Glutamatergic neuron (in vitro differentiated cells): Measurements from ENCODE around the gene SNN. TPM values are rescaled to one million over a fixed set of nuclear protein-coding genes. Genes with fewer than 3 reads are reported as not detected.

ENCODE experiments used
- DNase-seq: peaks from one replicate; pipeline ENCODE4 v3.0.0; 2022
- H3K27ac Mint-ChIP-seq: one replicate; pipeline ENCODE4 v1.8.0; 2020; ENCODE audit warnings: mild to moderate bottlenecking, mixed read lengths, inconsistent platforms; ENCODE audit not compliant: unreplicated experiment
- H3K27me3 Mint-ChIP-seq: one replicate; pipeline ENCODE4 v1.8.0; 2020; ENCODE audit warnings: mild to moderate bottlenecking, moderate library complexity, mixed read lengths, inconsistent platforms; ENCODE audit not compliant: unreplicated experiment
- H3K36me3 Mint-ChIP-seq: one replicate; pipeline ENCODE4 v1.8.0; 2020; ENCODE audit warnings: mild to moderate bottlenecking, mixed read lengths, inconsistent platforms; ENCODE audit not compliant: unreplicated experiment
- H3K4me1 Mint-ChIP-seq: one replicate; pipeline ENCODE4 v1.8.0; 2020; ENCODE audit warnings: mild to moderate bottlenecking, low read depth, mixed read lengths, inconsistent platforms; ENCODE audit not compliant: unreplicated experiment
- H3K4me3 Mint-ChIP-seq: one replicate; pipeline ENCODE4 v1.8.0; 2020; ENCODE audit warnings: mild to moderate bottlenecking, mixed read lengths, inconsistent platforms; ENCODE audit not compliant: unreplicated experiment
- H3K9me3 Mint-ChIP-seq: one replicate; pipeline ENCODE4 v1.8.0; 2020; ENCODE audit warnings: mild to moderate bottlenecking, moderate library complexity, mixed read lengths, inconsistent platforms; ENCODE audit not compliant: unreplicated experiment
- total RNA-seq: library from RNA; stranded (reverse); fragmentation: NEBNext Ultra II Directional; extraction: Animal tissue kit (Norgen Biotek cat#: 25700); gene quantifications from one replicate; pipeline ENCODE4 v1.2.1, GENCODE V29; 2021; ENCODE audit not compliant: unreplicated experiment
- TF ChIP-seq, protein P1 (sequence below): fragments of 200-600 bp; sonication (generic); IDR thresholded peaks from one replicate; pipeline ENCODE4 v1.5.0; 2021; ENCODE audit not compliant: partially characterized antibody, unreplicated experiment

Gene SNN
- total RNA-seq, 1 donor from 2014 or later, result 491 TPM

DNA sequence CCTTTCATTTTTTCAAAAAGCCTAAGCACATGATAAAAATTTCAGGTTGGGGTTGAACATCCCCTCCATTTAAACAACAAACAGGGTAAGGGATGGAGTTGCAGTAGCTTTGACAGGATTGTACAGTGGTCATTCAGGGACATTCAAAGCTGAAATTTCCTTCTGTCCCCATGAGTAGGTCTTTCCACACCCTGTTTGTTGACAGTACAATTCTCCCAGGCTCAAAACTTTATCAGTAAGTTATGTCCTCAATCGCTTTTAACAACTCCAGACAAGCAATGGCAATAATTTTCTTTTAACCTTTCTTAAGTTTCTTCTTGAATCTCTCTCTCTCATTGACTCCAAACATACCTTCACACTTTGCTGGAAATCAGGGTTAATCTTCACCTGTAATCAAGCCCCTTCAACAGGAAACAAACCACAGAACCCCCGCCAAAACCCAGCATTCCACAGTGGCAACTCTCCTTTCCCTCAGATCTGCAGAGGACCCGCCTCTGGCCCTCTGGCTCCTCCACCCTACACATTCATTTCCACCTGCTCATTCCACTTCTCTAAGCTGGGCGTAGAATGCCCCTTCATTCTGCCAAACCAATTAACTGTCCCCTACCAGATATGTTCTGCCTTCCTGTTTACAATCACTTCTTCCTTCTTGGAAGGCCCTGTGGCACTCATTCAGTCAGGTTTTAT lies 53.7 kb downstream of the SNN start:
- H3K36me3 Mint-ChIP-seq, result no peaks in the 10 kb centered on the region
- DNase-seq, result no peak
- H3K4me1 Mint-ChIP-seq, result no peaks in the 10 kb centered on the region
- H3K27me3 Mint-ChIP-seq, result peaks cover 2% of the 10 kb centered on the region
- H3K27ac Mint-ChIP-seq, result no peak overlapping the region
- no peak overlapping the region for H3K4me3 Mint-ChIP-seq
- H3K9me3 Mint-ChIP-seq, result no peaks in the 10 kb centered on the region
- TF ChIP-seq, protein P1, sequence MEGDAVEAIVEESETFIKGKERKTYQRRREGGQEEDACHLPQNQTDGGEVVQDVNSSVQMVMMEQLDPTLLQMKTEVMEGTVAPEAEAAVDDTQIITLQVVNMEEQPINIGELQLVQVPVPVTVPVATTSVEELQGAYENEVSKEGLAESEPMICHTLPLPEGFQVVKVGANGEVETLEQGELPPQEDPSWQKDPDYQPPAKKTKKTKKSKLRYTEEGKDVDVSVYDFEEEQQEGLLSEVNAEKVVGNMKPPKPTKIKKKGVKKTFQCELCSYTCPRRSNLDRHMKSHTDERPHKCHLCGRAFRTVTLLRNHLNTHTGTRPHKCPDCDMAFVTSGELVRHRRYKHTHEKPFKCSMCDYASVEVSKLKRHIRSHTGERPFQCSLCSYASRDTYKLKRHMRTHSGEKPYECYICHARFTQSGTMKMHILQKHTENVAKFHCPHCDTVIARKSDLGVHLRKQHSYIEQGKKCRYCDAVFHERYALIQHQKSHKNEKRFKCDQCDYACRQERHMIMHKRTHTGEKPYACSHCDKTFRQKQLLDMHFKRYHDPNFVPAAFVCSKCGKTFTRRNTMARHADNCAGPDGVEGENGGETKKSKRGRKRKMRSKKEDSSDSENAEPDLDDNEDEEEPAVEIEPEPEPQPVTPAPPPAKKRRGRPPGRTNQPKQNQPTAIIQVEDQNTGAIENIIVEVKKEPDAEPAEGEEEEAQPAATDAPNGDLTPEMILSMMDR, result no peak

DNA sequence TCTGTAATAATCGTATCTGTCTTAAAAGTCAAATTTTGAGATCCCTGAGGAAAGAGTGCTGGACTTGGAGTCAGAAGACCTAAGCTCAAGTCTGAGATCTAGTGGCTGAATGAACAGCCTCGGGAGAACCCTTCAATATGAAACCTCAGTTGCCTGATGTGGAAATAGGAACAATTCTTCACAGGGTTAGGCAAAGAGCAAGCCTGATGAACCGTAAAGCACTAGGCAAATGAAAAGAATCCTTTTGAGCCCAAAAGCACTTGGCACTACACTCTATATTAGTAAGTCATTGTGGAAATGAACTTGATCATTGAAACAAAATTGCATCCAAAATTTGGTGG lies 54.2 kb downstream of the SNN start:
- Mint-ChIP-seq H3K27me3 (peaks cover 2% of the 10 kb centered on the region), H3K4me1 (no peaks in the 10 kb centered on the region), H3K4me3 (no peak overlapping the region), H3K9me3 (no peaks in the 10 kb centered on the region), H3K27ac (no peak overlapping the region), H3K36me3 (no peaks in the 10 kb centered on the region)
- no peak for DNase-seq
- TF ChIP-seq, protein P1, result no peak

DNA sequence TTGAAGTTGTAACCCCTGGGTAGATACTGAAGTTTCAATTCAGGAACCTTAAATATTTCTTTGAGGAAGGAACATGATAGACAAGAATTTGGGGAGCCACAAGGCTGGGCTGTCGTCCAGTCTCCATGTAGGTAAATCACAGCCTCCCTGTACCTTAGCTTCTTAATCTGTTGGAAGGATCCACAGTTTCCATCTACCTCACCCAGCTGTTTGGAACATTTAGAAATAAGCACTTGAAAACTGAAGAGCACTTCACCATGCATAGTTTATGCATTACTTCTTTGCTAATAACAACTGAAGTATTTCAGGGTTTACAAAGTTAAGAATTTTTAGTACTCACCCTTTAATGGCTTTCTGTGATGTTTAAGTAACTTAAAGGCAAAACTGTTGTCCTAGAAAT lies 57.2 kb downstream of the SNN start:
- H3K27me3 Mint-ChIP-seq, result no peaks in the 10 kb centered on the region
- no peaks in the 10 kb centered on the region for H3K36me3 Mint-ChIP-seq
- H3K4me3 Mint-ChIP-seq, result no peak overlapping the region
- TF ChIP-seq, protein P1, result no peak
- no peak overlapping the region for H3K27ac Mint-ChIP-seq
- H3K4me1 Mint-ChIP-seq, result no peaks in the 10 kb centered on the region
- no peaks in the 10 kb centered on the region for H3K9me3 Mint-ChIP-seq
- DNase-seq, result no peak

DNA sequence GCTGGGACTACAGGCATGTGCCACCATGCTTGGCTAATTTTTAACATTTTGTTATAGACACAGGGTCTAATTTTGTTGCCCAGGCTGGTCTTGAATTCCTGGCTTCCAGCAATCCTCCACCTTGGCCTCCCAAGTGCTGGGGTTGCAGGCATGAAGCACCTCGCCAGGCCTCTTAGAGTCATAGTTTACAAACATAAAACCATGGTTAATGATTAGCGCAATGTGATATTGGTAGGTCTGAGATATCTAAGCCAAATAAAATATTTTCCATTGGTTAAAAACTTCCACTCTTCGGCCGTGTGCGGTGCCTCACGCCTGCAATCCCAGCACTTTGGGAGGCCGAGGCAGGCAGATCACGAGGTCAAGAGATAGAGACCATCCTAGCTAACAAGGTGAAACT lies 57.8 kb downstream of the SNN start:
- no peaks in the 10 kb centered on the region for H3K4me1 Mint-ChIP-seq

DNA sequence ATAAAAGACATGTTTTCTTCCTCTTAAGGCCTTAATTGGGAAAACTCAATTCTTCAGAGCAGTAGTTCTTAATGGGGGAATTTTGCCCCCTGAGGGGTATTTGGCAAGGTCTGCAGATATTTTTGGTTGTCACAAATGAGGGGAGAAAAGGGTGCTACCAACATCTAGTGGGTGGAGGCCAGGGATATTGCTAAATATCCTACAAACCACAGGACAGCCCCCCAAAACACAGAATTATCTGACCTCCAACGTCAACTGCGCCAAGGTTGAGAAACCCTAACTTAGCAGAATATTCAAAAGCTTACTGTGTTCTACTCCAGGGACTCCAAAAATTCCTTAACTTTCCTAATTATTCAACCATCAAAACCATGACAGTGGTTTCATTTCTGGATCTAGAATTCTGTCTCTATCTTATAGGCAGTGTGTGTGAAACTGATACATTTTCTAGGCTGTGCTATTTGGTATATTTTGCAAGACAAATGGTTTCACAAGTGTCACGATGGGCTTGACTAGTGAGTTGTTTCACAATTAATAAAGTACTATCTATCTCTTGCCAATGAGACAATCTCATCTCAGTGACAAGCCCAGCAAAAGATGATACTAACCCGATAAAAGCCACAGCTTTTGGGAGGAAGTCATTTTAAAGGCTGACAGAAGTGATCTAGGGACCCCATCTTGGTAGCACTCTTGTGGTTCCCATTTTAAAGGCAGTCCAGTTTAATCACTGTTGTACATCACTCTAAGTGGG lies 59.7 kb downstream of the SNN start:
- TF ChIP-seq, protein P1, result no peak
- no peaks in the 10 kb centered on the region for H3K9me3 Mint-ChIP-seq
- peaks cover 3% of the 10 kb centered on the region for H3K4me1 Mint-ChIP-seq
- no peak overlapping the region for H3K27ac Mint-ChIP-seq
- no peak overlapping the region for H3K4me3 Mint-ChIP-seq
- no peaks in the 10 kb centered on the region for H3K36me3 Mint-ChIP-seq
- H3K27me3 Mint-ChIP-seq, result no peaks in the 10 kb centered on the region
- no peak for DNase-seq

More for the DNA sequence above, 57.8 kb downstream of the SNN start:
- TF ChIP-seq, protein P1, result no peak
- Mint-ChIP-seq H3K4me3 (no peak overlapping the region), H3K36me3 (no peaks in the 10 kb centered on the region), H3K27ac (no peak overlapping the region), H3K27me3 (no peaks in the 10 kb centered on the region), H3K9me3 (no peaks in the 10 kb centered on the region)
- DNase-seq, result no peak
